Ascending aorta (tissue), 2 donors: Measurements from ENCODE around the gene ADARB1. TPM values are rescaled to one million over a fixed set of nuclear protein-coding genes. Genes with fewer than 3 reads are reported as not detected.

ENCODE experiments used
- DNase-seq, 2 donors: peaks; one replicate each; pipeline ENCODE4 v3.0.0-alpha.2; 2019; ENCODE audit warnings: low spot score in 2 of 2
- H3K27ac ChIP-seq, 2 donors: fragments of 200-600 bp; sonication (generic); one replicate each; pipeline ENCODE4 v1.5.1; 2016 to 2017; ENCODE audit warnings: mild to moderate bottlenecking in 1 of 2
- H3K27me3 ChIP-seq: fragments of 200-600 bp; sonication (generic); one replicate; pipeline ENCODE4 v1.5.1; 2017
- H3K36me3 ChIP-seq, 2 donors: fragments of 200-600 bp; sonication (generic); one replicate each; pipeline ENCODE4 v1.5.1; 2016
- H3K4me1 ChIP-seq, 2 donors: fragments of 200-600 bp; sonication (generic); one replicate each; pipeline ENCODE4 v1.5.1; 2016 to 2017; ENCODE audit warnings: mild to moderate bottlenecking in 1 of 2
- H3K4me3 ChIP-seq, 2 donors: fragments of 200-600 bp; sonication (generic); one replicate each; pipeline ENCODE4 v1.5.1; 2016 to 2017; ENCODE audit warnings: mild to moderate bottlenecking in 1 of 2
- H3K9me3 ChIP-seq, 2 donors: fragments of 200-600 bp; sonication (generic); one replicate each; pipeline ENCODE4 v1.5.1; 2016
- intact Hi-C: fragments of 100-400 bp; cut with DNase I; formaldehyde crosslinking; loops from one replicate; pipeline ENCODE4 v1.15.1; 2023
- total RNA-seq: library from RNA; depleted of rRNA; stranded (reverse); fragments of >200 nt; gene quantifications from one replicate; pipeline ENCODE4 v1.1.0, GENCODE V29; 2016
- TF ChIP-seq, protein P1 (sequence below), 3 experiments: fragments of 200-600 bp in 2 of 3; fragments of 450-650 bp in 1 of 3; sonication (generic) in 2 of 3; IDR thresholded peaks; one replicate each; pipeline ENCODE4 v1.5.1; 2016 to 2019; ENCODE audit warnings: antibody characterized with exemption in 3 of 3, mild to moderate bottlenecking in 1 of 3, moderate library complexity in 1 of 3

The ADARB1 gene
- total RNA-seq, 1 donor from 2014 or later: 82.9 TPM

DNA sequence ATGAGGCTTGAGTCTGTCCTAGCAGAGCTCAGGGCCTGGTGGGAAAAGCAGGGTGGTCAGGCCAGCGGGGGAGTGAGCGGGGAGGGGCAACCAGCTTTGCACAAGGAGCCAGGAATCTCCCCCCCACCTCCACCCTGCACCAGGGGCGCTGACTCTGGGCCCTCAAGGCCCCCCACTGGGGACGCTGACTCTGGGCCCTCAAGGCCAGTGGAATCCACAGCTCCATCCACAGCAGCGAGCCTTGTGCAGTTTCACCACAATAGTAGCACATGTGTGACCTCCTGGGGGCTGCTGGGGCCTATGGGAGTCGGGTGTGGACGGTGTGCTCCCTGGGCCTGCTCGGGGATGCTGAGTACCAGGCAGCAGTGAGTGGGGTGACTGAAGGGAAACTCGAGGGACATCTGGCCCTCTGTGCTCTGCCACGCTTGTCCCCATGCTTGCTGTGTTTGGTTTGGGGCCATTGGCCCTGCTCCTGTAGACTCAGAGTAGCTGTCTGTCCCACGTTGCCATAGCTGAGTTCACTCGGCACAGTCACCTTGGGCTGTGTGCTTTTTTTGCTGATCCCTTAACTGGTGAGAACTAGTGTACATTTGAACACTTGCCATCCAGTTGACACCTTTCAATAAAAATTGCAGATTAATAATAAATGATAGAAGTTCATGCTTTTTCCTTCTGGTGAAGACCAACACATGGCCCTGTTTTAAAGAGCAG, 89.2 kb downstream of the ADARB1 start:
- Histone ChIP-seq H3K9me3 (no peaks in the 10 kb centered on the region), H3K36me3 (peaks cover 5 to 9% of the 10 kb centered on the region in 2 donors), H3K27ac (peak overlapping the region; percentile 25 to 44), H3K4me1 (peaks cover 5 to 28% of the 10 kb centered on the region in 2 donors), H3K4me3 (no peak overlapping the region), H3K27me3 (no peaks in the 10 kb centered on the region)
- TF ChIP-seq, protein P1, sequence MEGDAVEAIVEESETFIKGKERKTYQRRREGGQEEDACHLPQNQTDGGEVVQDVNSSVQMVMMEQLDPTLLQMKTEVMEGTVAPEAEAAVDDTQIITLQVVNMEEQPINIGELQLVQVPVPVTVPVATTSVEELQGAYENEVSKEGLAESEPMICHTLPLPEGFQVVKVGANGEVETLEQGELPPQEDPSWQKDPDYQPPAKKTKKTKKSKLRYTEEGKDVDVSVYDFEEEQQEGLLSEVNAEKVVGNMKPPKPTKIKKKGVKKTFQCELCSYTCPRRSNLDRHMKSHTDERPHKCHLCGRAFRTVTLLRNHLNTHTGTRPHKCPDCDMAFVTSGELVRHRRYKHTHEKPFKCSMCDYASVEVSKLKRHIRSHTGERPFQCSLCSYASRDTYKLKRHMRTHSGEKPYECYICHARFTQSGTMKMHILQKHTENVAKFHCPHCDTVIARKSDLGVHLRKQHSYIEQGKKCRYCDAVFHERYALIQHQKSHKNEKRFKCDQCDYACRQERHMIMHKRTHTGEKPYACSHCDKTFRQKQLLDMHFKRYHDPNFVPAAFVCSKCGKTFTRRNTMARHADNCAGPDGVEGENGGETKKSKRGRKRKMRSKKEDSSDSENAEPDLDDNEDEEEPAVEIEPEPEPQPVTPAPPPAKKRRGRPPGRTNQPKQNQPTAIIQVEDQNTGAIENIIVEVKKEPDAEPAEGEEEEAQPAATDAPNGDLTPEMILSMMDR (IDR thresholded peaks at IDR 0.05): no peak
- intact Hi-C loops: loop anchor here (10.0 kb wide), 1 partner anchor 281 kb away; no protein-coding TSS in a partner anchor
- DNase-seq: no peak

DNA sequence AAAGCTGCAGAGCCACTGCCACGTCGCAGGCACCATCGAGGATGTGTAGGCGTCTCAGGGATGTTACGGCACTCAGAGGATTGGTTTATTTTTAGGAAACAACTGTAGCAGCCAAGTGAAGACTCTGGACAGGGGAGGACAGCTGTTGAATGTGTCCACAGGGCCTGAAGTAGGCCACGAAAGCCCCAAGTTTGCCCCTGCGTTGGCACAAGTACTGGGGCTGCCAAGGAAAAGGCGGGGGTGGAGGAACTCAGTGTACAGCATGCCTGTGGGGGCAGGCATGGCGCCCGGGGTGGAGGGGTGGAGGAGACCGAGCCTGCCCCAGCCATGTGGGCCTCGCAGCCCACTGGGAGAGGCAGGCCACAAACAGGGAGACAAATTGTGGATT, 89.7 kb downstream of the ADARB1 start:
- Histone ChIP-seq H3K27ac (peak overlapping the region; percentile 25 to 35), H3K4me1 (peaks cover 5 to 34% of the 10 kb centered on the region in 2 donors), H3K36me3 (peaks cover 5 to 9% of the 10 kb centered on the region in 2 donors), H3K9me3 (no peaks in the 10 kb centered on the region), H3K4me3 (no peak overlapping the region), H3K27me3 (no peaks in the 10 kb centered on the region)
- DNase-seq: no peak
- TF ChIP-seq, protein P1 (IDR thresholded peaks at IDR 0.05): no peak
- intact Hi-C loops: loop anchor here (10.0 kb wide), 1 partner anchor 281 kb away; no protein-coding TSS in a partner anchor

DNA sequence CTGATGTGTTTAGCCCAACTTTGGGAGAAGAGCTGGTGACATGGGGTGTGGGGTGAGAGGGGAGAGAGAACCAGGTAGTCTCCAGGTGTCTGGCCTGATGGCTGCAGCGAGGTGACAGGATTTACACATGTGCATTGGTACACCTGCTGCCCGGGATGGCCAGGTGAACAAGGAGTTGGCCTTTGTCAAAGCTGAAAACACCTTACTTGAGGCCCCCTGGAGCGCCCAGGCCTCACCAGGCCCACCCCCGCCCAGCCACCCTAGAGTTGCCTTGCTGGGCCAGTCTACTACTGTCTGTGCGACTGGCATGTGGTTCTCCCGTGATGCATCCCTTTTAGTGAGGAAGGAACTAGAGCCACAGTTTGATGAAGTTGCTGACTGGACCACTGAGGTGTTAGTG, 90.5 kb downstream of the ADARB1 start:
- H3K36me3 ChIP-seq: peaks cover under 1 to 9% of the 10 kb centered on the region in 2 donors
- H3K4me3 ChIP-seq: no peak overlapping the region
- H3K27me3 ChIP-seq: no peaks in the 10 kb centered on the region
- no peak overlapping the region for H3K27ac ChIP-seq
- H3K4me1 ChIP-seq: peaks cover 5 to 38% of the 10 kb centered on the region in 2 donors
- no peaks in the 10 kb centered on the region for H3K9me3 ChIP-seq
- DNase-seq: no peak
- intact Hi-C loops: loop anchor here (10.0 kb wide), 1 partner anchor 280 kb away; no protein-coding TSS in a partner anchor
- TF ChIP-seq, protein P1 (IDR thresholded peaks at IDR 0.05): no peak

DNA sequence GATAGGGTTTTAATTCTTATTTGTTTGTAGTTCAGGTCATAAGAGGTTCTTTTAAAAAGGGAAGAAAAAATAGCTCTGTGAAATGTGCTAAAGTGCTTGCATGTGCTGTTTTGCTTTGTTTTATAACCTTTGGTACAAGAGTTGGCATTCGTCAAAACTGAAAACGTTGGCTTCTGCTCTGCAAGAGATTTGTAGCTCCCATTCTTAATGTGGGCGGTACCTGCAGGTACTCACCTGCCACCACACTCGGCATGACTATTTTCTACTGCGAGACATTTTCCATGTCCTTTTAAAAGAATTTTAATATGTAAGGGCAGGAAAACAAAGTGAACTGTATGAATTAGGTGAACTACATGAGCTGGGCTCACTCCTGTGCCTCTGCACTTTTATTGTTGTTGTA, 92.6 kb downstream of the ADARB1 start:
- Histone ChIP-seq H3K27me3 (no peaks in the 10 kb centered on the region), H3K4me1 (peaks cover 5 to 38% of the 10 kb centered on the region in 2 donors), H3K4me3 (no peak overlapping the region), H3K9me3 (no peaks in the 10 kb centered on the region), H3K36me3 (peaks cover 0 to 16% of the 10 kb centered on the region in 2 donors), H3K27ac (peak overlapping the region; percentile 42 to 44)
- TF ChIP-seq, protein P1 (IDR thresholded peaks at IDR 0.05): no peak
- intact Hi-C loops: loop anchor here (10.0 kb wide), 1 partner anchor 278 kb away; no protein-coding TSS in a partner anchor
- no peak for DNase-seq

DNA sequence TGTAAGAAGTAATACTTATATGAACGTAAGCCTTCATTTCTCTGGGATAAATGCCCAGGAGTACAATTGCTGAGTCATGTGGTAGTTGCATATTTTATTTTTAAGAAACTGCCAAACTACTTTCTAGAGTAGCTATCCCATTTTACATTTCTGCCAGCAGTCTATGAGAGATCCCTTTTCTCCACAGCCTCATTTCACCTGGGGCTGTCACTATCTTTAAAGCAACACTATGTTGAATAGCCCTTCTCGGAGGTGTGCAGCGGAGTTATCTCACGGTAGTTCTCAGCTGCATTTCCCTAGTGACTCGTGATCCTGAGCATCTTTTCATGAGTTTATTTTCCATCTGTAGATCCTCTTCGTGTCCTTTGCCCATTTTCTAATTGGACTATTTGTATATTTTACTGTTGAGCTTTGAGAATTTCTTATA, 93.4 kb downstream of the ADARB1 start:
- TF ChIP-seq, protein P1 (IDR thresholded peaks at IDR 0.05): no peak
- Histone ChIP-seq H3K27me3 (no peaks in the 10 kb centered on the region), H3K9me3 (no peaks in the 10 kb centered on the region), H3K4me1 (peaks cover 5 to 38% of the 10 kb centered on the region in 2 donors), H3K27ac (peak overlapping the region; percentile 42 to 44), H3K4me3 (no peak overlapping the region), H3K36me3 (peaks cover 0 to 17% of the 10 kb centered on the region in 2 donors)
- intact Hi-C loops: loop anchor here (10.0 kb wide), 1 partner anchor 277 kb away; no protein-coding TSS in a partner anchor
- DNase-seq: no peak
